GM18907 (cell line): ENCODE data around the gene POGLUT2.

Source experiments
- ATAC-seq: cut with Tn5 transposase; IDR thresholded peaks from one replicate; pipeline ENCODE4 v1.9.1; 2021; ENCODE audit warnings: mild to moderate bottlenecking, moderate library complexity; ENCODE audit not compliant: unreplicated experiment

The POGLUT2 gene

GRCh38 chr13:102770435-102770834 lies 28.3 kb downstream of the POGLUT2 start:
- no peak for ATAC-seq

DNA sequence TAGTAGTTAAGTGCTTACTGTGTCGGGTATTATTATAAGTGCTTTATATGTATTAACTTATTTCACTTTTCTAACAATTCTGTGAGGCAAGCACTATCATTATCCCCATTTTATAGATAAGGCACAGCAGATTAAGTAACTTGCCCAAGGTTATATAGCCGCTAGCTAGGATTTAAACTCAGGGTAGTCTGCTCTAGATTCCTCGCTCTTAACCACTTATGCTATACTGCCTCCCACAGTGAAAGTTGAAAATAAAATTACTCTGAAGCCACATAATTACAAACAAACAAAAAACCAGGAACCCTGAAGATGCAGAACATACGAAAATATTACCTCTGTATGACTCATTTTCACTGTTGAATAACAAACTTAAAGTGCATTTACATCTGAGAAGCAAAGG lies 29.1 kb downstream of the POGLUT2 start:
- ATAC-seq: no peak

DNA sequence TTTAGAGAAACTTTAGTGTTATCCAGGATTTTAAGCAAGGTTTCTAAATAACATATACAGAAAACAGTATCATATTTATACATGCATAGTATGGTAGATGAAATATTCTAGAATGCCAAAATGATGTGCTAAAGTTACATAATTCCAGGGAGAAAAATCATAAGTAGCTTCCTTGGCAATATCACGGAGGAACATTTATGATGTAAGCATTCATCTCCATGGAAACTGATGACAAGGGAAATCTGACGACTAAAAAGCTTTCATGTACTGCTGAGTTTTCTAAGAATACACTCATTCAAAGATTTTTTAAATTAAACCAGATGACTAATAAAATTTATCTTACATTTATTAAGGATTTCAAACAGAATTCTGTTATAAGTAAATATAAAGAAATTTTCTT lies 29.9 kb downstream of the POGLUT2 start:
- ATAC-seq: no peak

- ATAC-seq: no peak
These were observed 35.0 kb downstream of the POGLUT2 start for GRCh38 chr13:102763741-102764140.

- ATAC-seq: no peak
These were observed 37.7 kb downstream of the POGLUT2 start for GRCh38 chr13:102761071-102761470.

GRCh38 chr13:102758842-102759241 lies 39.9 kb downstream of the POGLUT2 start:
- ATAC-seq: no peak

DNA sequence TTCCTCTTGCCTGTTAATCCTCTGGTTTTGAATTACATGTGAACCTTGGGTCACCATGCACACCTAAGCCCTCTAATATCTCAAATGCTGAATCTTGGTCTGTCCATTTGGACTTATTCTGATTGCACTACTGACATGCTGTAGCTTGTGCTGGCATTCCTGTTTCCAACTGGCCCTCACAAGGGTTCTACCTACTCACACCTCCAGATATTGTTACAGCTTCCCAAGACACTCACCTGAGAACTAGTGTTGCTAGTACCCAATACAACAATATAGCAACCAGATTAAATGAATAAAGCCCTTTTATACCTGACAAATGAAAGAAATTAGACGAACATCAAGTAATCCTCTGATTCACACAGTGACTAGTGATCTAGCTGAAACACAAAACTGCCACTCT lies 41.8 kb downstream of the POGLUT2 start:
- ATAC-seq: no peak

- ATAC-seq: no peak
These were observed 46.9 kb downstream of the POGLUT2 start for GRCh38 chr13:102751886-102752285.

DNA sequence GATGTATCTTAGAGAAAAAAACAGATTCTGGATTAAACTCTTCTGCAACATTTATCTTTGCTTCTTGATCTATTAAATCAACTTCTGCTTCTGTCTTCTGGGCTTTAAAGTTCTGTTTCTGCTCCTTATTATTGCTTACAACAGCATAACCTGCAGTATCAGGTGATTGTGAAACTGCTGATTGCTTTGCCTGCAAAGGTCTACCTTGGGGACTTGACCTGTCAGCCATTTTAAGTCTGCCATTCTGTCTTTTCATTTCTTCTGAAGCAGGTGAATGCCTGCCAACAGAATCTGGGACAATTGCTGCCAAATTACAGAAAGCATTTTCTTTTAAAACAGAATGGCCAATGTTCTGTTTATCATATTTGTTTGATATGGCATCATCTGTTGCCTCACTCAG lies 56.3 kb downstream of the POGLUT2 start:
- no peak for ATAC-seq

- ATAC-seq: no peak
These were observed 56.7 kb downstream of the POGLUT2 start for GRCh38 chr13:102742101-102742500.
